ENCODE measurements around the gene MRPL16. TPM values are rescaled to one million over a fixed set of nuclear protein-coding genes. Genes with fewer than 3 reads are reported as not detected.
"Not testable (repeated sequence)": the region's sequence is repeated elsewhere in the genome, so short reads cannot be mapped to it uniquely, and the experiment has no call there.

MRPL16 gene
- total RNA-seq (10 to 100 TPM; 44.4 to 45.2 TPM), polyA plus RNA-seq (10 to 100 TPM; 68.4 to 93.0 (median 92.8) TPM), total RNA-seq (15.5 to 63.9 (median 33.7) reads per million in 6 experiments)

- Mint-ChIP-seq H3K4me3 (peak within 1 kb of the TSS; percentile 89 to 95 (median 92)), H3K27ac (peak within 1 kb of the TSS; percentile 89 to 95 (median 94)), H3K36me3 (peaks cover 6 to 26% (median 9%) of the 10 kb centered on the region in 3 donors), H3K4me1 (peaks cover 10 to 29% (median 20%) of the 10 kb centered on the region in 4 donors), H3K27me3 (peaks cover 0 to 9% (median 4%) of the 10 kb centered on the region in 5 donors), H3K9me3 (peaks cover 0 to 4% (median 0%) of the 10 kb centered on the region in 9 donors)
- POLR2A ChIA-PET, result interaction anchor here (0.6 to 1.8 kb wide), 4 partner anchors 9 to 141 kb away, joined by 3 to 12 read pairs (median 6); partner anchors contain the start of genes PATL1 and STX3
- DNase-seq (peak; percentile 77 to 94 (median 87)), ATAC-seq (peak; percentile 99)
Observed at GRCh38 chr11:59810189-59810910, at the start of gene MRPL16. TSS of gene MRPL16 (minus strand) at chr11:59810778. CDS start at chr11:59810658, 120 bp downstream.

- POLR2A ChIA-PET, result no interaction called here
Observed at GRCh38 chr11:59859673-59860072, 49.1 kb upstream of the MRPL16 start.

GRCh38 chr11:59857439-59858434 is 47.2 kb upstream of the MRPL16 start:
- Mint-ChIP-seq H3K27ac (peak overlapping the region in 2 of 10 donors; percentile 33 to 52), H3K36me3 (no peaks in the 10 kb centered on the region), H3K27me3 (peaks cover 2 to 19% (median 9%) of the 10 kb centered on the region in 5 donors), H3K9me3 (no peaks in the 10 kb centered on the region), H3K4me3 (no peak overlapping the region), H3K4me1 (peaks cover 0 to 10% (median 0%) of the 10 kb centered on the region in 4 donors)
- POLR2A ChIA-PET, result no interaction called here
- ATAC-seq (no peak), DNase-seq (no peak)

More at GRCh38 chr11:59859673-59860072, 49.1 kb upstream of the MRPL16 start:
- DNase-seq, result no peak
- Mint-ChIP-seq H3K4me1 (peaks cover 0 to 10% (median 0%) of the 10 kb centered on the region in 4 donors), H3K27me3 (peaks cover 0 to 19% (median 12%) of the 10 kb centered on the region in 5 donors), H3K27ac (no peak overlapping the region), H3K4me3 (no peak overlapping the region), H3K36me3 (no peaks in the 10 kb centered on the region), H3K9me3 (no peaks in the 10 kb centered on the region)
- ATAC-seq, result no peak

- no peak overlapping the region for H3K27ac Mint-ChIP-seq
- H3K4me1 Mint-ChIP-seq, result peaks cover 0 to 10% (median 0%) of the 10 kb centered on the region in 4 donors
- peaks cover 0 to 4% (median 0%) of the 10 kb centered on the region in 3 donors for H3K36me3 Mint-ChIP-seq
- H3K9me3 Mint-ChIP-seq, result no peaks in the 10 kb centered on the region
- H3K4me3 Mint-ChIP-seq, result no peak overlapping the region
- POLR2A ChIA-PET, result no interaction called here
- ATAC-seq (no peak), DNase-seq (no peak)
- H3K27me3 Mint-ChIP-seq, result peaks cover 2 to 19% (median 8%) of the 10 kb centered on the region in 5 donors
Observed at GRCh38 chr11:59854871-59855270, 44.3 kb upstream of the MRPL16 start.

GRCh38 chr11:59851416-59851815 is 40.8 kb upstream of the MRPL16 start:
- H3K27me3 Mint-ChIP-seq, H3K4me3 Mint-ChIP-seq, DNase-seq, H3K9me3 Mint-ChIP-seq, H3K4me1 Mint-ChIP-seq, POLR2A ChIA-PET, ATAC-seq, H3K36me3 Mint-ChIP-seq: not testable (repeated sequence)
- peak overlapping the region in 1 of 10 donors; percentile 5 for H3K27ac Mint-ChIP-seq

DNA sequence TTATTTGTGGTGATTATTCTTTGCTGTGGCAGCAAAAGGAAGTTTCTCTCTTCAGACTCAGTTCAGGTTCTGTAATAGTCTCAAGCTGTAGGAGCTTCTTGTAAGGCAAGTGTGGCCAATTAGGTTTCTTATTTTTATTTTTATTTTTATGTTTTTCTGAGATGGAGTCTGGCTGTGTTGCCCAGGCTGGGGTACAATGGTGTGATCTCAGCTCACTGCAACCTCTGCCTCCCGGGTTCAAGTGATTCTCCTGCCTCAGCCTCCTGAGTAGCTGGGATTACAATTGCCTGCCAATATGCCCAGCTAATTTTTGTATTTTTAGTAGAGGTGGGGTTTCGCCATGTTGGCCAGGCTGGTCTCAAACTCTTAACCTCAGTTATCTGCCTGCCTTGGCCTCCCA is 39.0 kb upstream of the MRPL16 start:
- POLR2A ChIA-PET, DNase-seq, H3K36me3 Mint-ChIP-seq, H3K27me3 Mint-ChIP-seq, H3K4me1 Mint-ChIP-seq, H3K4me3 Mint-ChIP-seq, H3K27ac Mint-ChIP-seq, ATAC-seq, H3K9me3 Mint-ChIP-seq: not testable (repeated sequence)

DNA sequence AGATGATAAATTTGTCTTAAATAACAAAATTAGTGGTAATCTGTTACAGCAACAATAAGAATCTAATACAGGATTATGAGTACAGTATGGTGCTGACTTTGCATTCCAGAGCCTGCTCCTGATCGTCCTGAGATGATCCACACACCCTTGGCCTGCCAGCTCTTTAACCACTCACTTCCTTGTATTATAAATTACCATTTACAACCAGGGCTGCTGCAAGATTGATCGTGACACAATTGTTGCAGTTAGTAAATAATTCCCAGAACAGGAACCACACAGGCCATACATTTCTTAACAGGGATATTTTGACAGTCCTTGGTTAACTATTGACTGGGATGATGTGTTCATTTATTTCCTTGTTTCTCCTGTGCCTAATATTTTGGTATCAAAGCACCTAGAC is 38.6 kb upstream of the MRPL16 start:
- POLR2A ChIA-PET, result no interaction called here
- no peak overlapping the region for H3K27ac Mint-ChIP-seq
- H3K36me3 Mint-ChIP-seq, result peaks cover 0 to 4% (median 0%) of the 10 kb centered on the region in 3 donors
- H3K27me3 Mint-ChIP-seq, result peaks cover 0 to 4% (median 3%) of the 10 kb centered on the region in 5 donors
- ATAC-seq (no peak), DNase-seq (no peak)
- no peak overlapping the region for H3K4me3 Mint-ChIP-seq
- H3K9me3 Mint-ChIP-seq, result peaks cover 0 to 4% (median 0%) of the 10 kb centered on the region in 9 donors
- H3K4me1 Mint-ChIP-seq, result no peaks in the 10 kb centered on the region

DNA sequence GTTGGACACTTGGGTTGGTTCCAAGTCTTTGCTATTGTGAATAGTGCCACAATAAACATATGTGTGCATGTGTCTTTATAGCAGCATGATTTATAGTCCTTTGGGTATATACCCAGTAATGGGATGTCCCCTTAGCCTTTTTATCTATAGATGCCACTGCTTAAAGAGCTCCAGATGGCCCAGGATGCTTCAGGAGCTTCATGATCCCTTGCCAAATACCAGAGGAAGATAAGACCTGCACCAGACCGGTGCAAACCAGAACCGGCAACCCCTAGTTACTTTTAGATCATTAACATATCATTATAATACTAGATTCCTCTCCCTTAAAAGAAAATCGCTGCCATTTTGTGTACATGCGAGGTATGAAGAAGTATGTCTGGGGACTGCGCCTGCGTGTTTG is 37.9 kb upstream of the MRPL16 start:
- not testable (repeated sequence) for H3K4me1 Mint-ChIP-seq

DNA sequence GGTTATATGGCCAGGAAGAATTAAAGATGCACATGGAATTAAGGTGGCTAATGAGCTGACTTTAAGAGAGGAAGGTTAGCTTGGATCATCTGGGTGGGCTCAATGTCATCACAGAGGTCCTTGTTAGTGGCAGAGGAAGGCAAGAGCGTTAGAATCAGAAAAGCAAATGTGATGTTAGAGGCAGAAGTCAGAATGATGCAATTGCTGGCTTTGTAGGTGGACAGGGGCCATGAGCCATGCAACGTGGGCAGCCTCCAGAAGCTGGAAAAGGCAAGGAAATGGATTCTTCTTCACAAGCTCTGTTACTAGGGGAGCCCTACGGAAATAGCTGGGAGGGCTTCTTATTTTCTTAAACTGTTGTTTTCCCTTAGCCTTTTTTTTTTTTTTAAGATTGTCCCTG is 37.0 kb upstream of the MRPL16 start:
- peaks cover 0 to 4% (median 0%) of the 10 kb centered on the region in 9 donors for H3K9me3 Mint-ChIP-seq
- POLR2A ChIA-PET, result no interaction called here
- DNase-seq (no peak), ATAC-seq (no peak)
- no peaks in the 10 kb centered on the region for H3K4me1 Mint-ChIP-seq
- H3K27me3 Mint-ChIP-seq, result peaks cover 0 to 4% (median 1%) of the 10 kb centered on the region in 5 donors
- no peak overlapping the region for H3K27ac Mint-ChIP-seq
- peaks cover 0 to 4% (median 0%) of the 10 kb centered on the region in 3 donors for H3K36me3 Mint-ChIP-seq
- H3K4me3 Mint-ChIP-seq, result no peak overlapping the region

More for the DNA sequence above, 37.9 kb upstream of the MRPL16 start:
- DNase-seq, H3K27ac Mint-ChIP-seq, H3K36me3 Mint-ChIP-seq, ATAC-seq, POLR2A ChIA-PET, H3K4me3 Mint-ChIP-seq, H3K27me3 Mint-ChIP-seq, H3K9me3 Mint-ChIP-seq: not testable (repeated sequence)

DNA sequence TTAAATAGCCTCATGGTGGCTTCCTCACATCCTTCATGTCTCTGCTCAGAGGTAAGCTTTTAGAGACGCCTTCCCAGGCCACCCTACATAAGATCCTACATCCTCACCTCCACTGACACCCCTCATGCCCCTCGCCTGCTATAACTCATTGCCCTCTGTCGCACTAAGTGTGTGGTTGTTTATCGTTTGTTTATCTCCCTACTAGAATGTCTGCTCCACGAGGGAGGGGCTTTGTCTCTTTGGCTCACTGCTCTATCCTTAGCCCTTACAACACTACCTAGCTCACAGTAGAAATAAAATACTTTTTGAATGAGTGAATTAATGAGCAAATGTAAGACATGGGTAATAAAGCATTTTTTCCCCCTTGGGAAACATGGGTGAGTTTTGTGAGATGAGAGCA is 36.0 kb upstream of the MRPL16 start:
- peaks cover 0 to 13% (median 3%) of the 10 kb centered on the region in 5 donors for H3K27me3 Mint-ChIP-seq
- POLR2A ChIA-PET, result no interaction called here
- H3K4me3 Mint-ChIP-seq, result no peak overlapping the region
- DNase-seq, result no peak
- peaks cover 0 to 4% (median 0%) of the 10 kb centered on the region in 3 donors for H3K36me3 Mint-ChIP-seq
- peaks cover 0 to 4% (median 0%) of the 10 kb centered on the region in 9 donors for H3K9me3 Mint-ChIP-seq
- H3K4me1 Mint-ChIP-seq, result no peaks in the 10 kb centered on the region
- no peak overlapping the region for H3K27ac Mint-ChIP-seq
- ATAC-seq, result no peak

DNA sequence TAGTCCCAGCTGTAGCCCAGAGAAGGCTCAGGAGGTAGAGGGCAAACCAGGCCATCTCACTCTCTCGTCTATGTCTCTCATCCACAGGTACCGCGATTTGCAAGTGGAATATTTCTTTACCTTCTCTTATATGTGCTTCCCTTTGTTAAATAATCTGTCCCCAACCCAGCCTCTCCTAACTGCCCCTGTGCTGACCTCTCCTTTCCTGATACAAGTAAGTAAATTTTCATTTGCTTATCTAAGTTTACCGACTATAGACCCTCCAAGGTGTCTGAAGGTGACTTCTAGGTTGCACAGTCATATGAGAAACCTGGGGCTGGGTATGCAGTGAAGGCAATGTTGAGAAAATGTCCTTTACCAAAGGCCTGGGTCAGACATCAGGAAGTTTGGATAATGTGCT is 34.8 kb upstream of the MRPL16 start, which contains the start of gene CBLIF:
CBLIF (minus strand) TSS at position 101 of the 400 bp plus-strand sequence; CDS start at position 55, 46 bp downstream.
- no peak within 1 kb of the TSS for H3K27ac Mint-ChIP-seq
- peaks cover 0 to under 1% (median 0%) of the 10 kb centered on the region in 3 donors for H3K36me3 Mint-ChIP-seq
- no peaks in the 10 kb centered on the region for H3K4me1 Mint-ChIP-seq
- POLR2A ChIA-PET, result no interaction called here
- H3K9me3 Mint-ChIP-seq, result peaks cover 0 to 4% (median 0%) of the 10 kb centered on the region in 9 donors
- no peak for ATAC-seq
- DNase-seq, result no peak
- H3K4me3 Mint-ChIP-seq, result no peak within 1 kb of the TSS
- peaks cover 0 to 10% (median 2%) of the 10 kb centered on the region in 5 donors for H3K27me3 Mint-ChIP-seq

DNA sequence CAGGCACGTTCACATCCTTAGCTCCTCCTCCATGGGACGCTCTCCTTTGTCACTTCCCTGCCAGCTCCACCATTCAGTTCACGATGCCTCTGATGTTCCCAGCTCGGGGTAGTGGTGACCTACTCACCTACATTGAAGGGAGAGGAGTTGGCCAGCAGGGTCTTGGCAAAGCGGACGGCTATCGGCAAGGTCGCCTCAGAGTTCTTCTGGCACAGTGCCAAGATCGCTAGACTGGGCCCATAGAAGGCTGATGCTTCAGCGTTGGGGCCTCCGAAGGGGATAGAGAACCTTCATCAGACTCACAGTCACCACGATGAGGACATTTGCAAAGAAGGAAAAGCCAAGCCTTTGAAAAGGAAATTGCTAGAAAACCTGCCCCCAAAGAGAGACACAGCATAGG is 31.7 kb upstream of the MRPL16 start:
- H3K36me3 Mint-ChIP-seq, result no peaks in the 10 kb centered on the region
- H3K27ac Mint-ChIP-seq, result no peak overlapping the region
- H3K4me1 Mint-ChIP-seq, result no peaks in the 10 kb centered on the region
- POLR2A ChIA-PET, result interaction anchor here (0.5 kb wide), 1 partner anchor 512 kb away, joined by 4 read pairs; no protein-coding TSS in a partner anchor
- DNase-seq (no peak), ATAC-seq (no peak)
- no peak overlapping the region for H3K4me3 Mint-ChIP-seq
- H3K27me3 Mint-ChIP-seq, result peaks cover 0 to 10% (median 2%) of the 10 kb centered on the region in 5 donors
- H3K9me3 Mint-ChIP-seq, result no peaks in the 10 kb centered on the region
